Upper lobe of left lung (tissue), 6 donors: Measurements from ENCODE around the gene TBC1D24. TPM values are rescaled to one million over a fixed set of nuclear protein-coding genes. Genes with fewer than 3 reads are reported as not detected.
"Not testable (repeated sequence)": the region's sequence is repeated elsewhere in the genome, so short reads cannot be mapped to it uniquely, and the experiment has no call there.

ENCODE experiments used
- ATAC-seq, 2 donors: fragments of 200-7000 bp; cut with Tn5 transposase; one replicate each; pipeline ENCODE4 v1.9.1; 2022; ENCODE audit warnings: mild to moderate bottlenecking in 2 of 2, moderate library complexity in 2 of 2; ENCODE audit not compliant: low FRiP score in 2 of 2
- DNase-seq, 2 donors: peaks; one replicate each; pipeline ENCODE4 v3.0.0-alpha.2; 2019 to 2020
- H3K27ac ChIP-seq, 4 donors: fragments of 200-600 bp; sonication (generic); one replicate each; pipeline ENCODE4 v1.5.1; 2016 to 2019
- H3K27me3 ChIP-seq, 4 donors: fragments of 200-600 bp; sonication (generic); one replicate each; pipeline ENCODE4 v1.5.1; 2017 to 2019
- H3K36me3 ChIP-seq, 4 donors: fragments of 200-600 bp; sonication (generic); one replicate each; pipeline ENCODE4 v1.5.1; 2016 to 2019
- H3K4me1 ChIP-seq, 4 donors: fragments of 200-600 bp; sonication (generic); one replicate each; pipeline ENCODE4 v1.5.1; 2018 to 2019
- H3K4me3 ChIP-seq, 4 donors: fragments of 200-600 bp; sonication (generic); one replicate each; pipeline ENCODE4 v1.5.1; 2017 to 2019; ENCODE audit warnings: mild to moderate bottlenecking in 2 of 4, moderate library complexity in 1 of 4
- H3K9me3 ChIP-seq, 4 donors: fragments of 200-600 bp; sonication (generic); one replicate each; pipeline ENCODE4 v1.5.1; 2018 to 2019
- EP300 ChIP-seq, 4 donors: sonication (generic); formaldehyde crosslinking; IDR thresholded peaks; one replicate each; pipeline ENCODE4 v1.5.1; 2017; ENCODE audit warnings: antibody characterized with exemption in 4 of 4, control low read depth in 2 of 4
- POLR2A ChIP-seq, 4 donors: fragments of 450-650 bp; IDR thresholded peaks; one replicate each; pipeline ENCODE4 v1.5.1; 2016 to 2017; ENCODE audit warnings: antibody characterized with exemption in 4 of 4, mild to moderate bottlenecking in 2 of 4
- POLR2AphosphoS5 ChIP-seq, 2 donors: sonication (generic); formaldehyde crosslinking; IDR thresholded peaks; one replicate each; pipeline ENCODE4 v1.5.1; 2017; ENCODE audit warnings: antibody characterized with exemption in 2 of 2
- WGBS, 2 donors: methylation state at CpG; one replicate each; pipeline ENCODE4 v1.1.5; 2017 to 2018; 5-methylcytosine and 5-hydroxymethylcytosine counted together
- total RNA-seq, 6 donors: library from RNA; depleted of rRNA in 4 of 6; stranded (reverse); fragments of >200 nt in 4 of 6; gene quantifications; one replicate each; pipeline versions ENCODE4 v1.1.0 to v1.2.1, GENCODE V29; 2016 to 2021
- TF ChIP-seq, protein P1 (sequence below), 6 experiments: fragments of 450-650 bp in 4 of 6; fragments of 200-600 bp in 2 of 6; sonication (generic) in 2 of 6; IDR thresholded peaks; one replicate each; pipeline ENCODE4 v1.5.1; 2016 to 2019; ENCODE audit warnings: antibody characterized with exemption in 6 of 6
- donor health status: DM: no; HTN: no; CAD: no; lungs with moderate emphysema.
- donor health status: DM: no; HTN: yes; CAD: no; lungs with severe emphysema.

Gene TBC1D24
- total RNA-seq, 6 donors from 2014 or later = 25.9 to 49.6 (median 37.2) TPM

DNA sequence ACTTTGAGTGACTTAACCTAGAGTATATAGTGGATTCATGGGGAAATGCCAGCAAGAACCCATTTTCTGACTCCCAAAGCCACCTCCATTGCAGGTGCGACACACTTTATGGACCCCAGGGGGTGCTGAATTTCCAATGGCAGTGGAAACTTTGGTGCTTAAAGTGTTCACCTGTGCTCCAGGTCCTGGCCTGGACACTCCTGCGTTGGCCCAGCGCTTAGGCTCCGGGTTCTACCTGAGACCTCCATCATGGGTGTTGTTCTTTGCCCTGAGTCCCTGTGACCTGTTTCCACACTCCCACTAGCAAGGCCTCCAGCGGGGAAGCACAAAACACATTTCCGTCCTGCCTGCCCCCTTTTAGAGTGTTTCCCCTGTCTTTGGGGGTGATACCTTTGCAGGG is 42.6 kb upstream of the TBC1D24 start:
- ATAC-seq (no peak), DNase-seq (no peak)
- no peak for TF ChIP-seq POLR2AphosphoS5 (IDR thresholded peaks at IDR 0.05)
- TF ChIP-seq, protein P1, sequence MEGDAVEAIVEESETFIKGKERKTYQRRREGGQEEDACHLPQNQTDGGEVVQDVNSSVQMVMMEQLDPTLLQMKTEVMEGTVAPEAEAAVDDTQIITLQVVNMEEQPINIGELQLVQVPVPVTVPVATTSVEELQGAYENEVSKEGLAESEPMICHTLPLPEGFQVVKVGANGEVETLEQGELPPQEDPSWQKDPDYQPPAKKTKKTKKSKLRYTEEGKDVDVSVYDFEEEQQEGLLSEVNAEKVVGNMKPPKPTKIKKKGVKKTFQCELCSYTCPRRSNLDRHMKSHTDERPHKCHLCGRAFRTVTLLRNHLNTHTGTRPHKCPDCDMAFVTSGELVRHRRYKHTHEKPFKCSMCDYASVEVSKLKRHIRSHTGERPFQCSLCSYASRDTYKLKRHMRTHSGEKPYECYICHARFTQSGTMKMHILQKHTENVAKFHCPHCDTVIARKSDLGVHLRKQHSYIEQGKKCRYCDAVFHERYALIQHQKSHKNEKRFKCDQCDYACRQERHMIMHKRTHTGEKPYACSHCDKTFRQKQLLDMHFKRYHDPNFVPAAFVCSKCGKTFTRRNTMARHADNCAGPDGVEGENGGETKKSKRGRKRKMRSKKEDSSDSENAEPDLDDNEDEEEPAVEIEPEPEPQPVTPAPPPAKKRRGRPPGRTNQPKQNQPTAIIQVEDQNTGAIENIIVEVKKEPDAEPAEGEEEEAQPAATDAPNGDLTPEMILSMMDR (IDR thresholded peaks at IDR 0.05) = no peak
- no peak for TF ChIP-seq EP300 (IDR thresholded peaks at IDR 0.05)
- no peak for TF ChIP-seq POLR2A (IDR thresholded peaks at IDR 0.05)
- H3K36me3 ChIP-seq = peaks cover 0 to 21% (median 12%) of the 10 kb centered on the region in 4 donors
- H3K27me3 ChIP-seq = no peaks in the 10 kb centered on the region
- H3K4me1 ChIP-seq = peaks cover 7 to 23% (median 18%) of the 10 kb centered on the region in 4 donors
- H3K27ac ChIP-seq = no peak overlapping the region
- WGBS, 2 donors = 95 to 97% methylated on average over 6 of the region's 6 CpGs
- no peaks in the 10 kb centered on the region for H3K9me3 ChIP-seq
- H3K4me3 ChIP-seq = no peak overlapping the region

DNA sequence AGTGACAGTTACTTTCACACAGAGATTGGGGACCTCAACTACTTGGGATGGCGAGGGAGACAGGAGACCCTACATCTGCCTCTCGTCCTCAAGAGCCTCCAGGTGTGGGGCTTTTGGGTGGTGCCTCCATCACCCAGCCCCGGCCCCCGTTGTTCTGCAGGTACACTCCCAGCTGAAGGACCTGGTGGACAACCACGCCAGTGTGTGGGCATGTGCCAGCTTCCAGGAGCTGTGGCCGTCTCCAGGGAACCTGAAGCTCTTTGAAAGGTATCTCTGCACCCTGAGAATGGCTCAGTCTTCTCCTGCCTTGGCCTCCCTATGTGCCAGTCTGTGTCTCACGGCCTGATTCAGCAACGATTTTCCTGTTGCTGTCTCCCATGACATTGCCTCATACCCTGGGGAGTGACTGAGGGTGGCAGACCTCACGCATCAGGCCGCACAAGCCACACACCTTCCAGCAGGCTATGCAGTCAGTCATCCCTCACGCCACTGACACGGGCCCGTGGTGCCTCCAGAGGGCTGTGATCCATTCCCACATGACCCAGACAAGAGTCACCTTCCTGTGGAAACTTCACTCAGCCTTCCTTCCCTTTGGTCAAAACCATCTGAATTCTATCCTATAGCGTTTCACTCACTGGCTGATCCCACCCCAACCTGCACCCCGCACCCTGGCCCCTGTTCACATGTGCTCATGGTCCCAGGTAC is 42.0 kb upstream of the TBC1D24 start:
- Histone ChIP-seq H3K36me3 (peaks cover 0 to 22% (median 13%) of the 10 kb centered on the region in 4 donors), H3K4me3 (no peak overlapping the region), H3K27me3 (no peaks in the 10 kb centered on the region), H3K4me1 (peaks cover 7 to 22% (median 17%) of the 10 kb centered on the region in 4 donors), H3K27ac (no peak overlapping the region), H3K9me3 (no peaks in the 10 kb centered on the region)
- no peak for TF ChIP-seq POLR2AphosphoS5 (IDR thresholded peaks at IDR 0.05)
- TF ChIP-seq, protein P1 (IDR thresholded peaks at IDR 0.05) = no peak
- WGBS, 2 donors = 93 to 95% methylated on average over 12 to 15 of the region's 15 CpGs
- no peak for DNase-seq
- no peak for ATAC-seq

DNA sequence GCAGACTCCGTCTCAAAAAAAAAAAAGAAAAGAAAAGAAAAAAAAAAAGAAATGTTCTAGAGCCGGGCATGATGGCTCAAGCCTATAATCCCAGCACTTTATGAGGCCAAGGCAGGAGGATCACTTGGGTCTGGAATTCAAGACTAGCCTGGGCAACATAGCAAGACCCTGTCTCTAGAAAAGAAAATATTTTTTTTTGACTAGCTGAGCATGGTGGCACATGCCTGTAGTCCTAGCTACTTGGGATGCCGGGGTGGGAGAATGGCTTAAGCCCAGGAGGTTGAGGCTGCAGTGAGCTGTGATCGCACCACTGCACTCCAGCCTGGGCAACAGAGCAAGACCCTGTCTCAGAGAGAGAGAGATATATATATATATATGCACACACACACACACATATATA is 39.7 kb upstream of the TBC1D24 start:
- ATAC-seq, H3K27ac ChIP-seq, H3K27me3 ChIP-seq, H3K4me1 ChIP-seq, H3K4me3 ChIP-seq, H3K9me3 ChIP-seq, DNase-seq: not testable (repeated sequence)
- WGBS, 2 donors = 85 to 89% methylated on average over 2 to 4 of the region's 4 CpGs
- H3K36me3 ChIP-seq = peaks cover 0 to 35% (median 16%) of the 10 kb centered on the region in 4 donors

DNA sequence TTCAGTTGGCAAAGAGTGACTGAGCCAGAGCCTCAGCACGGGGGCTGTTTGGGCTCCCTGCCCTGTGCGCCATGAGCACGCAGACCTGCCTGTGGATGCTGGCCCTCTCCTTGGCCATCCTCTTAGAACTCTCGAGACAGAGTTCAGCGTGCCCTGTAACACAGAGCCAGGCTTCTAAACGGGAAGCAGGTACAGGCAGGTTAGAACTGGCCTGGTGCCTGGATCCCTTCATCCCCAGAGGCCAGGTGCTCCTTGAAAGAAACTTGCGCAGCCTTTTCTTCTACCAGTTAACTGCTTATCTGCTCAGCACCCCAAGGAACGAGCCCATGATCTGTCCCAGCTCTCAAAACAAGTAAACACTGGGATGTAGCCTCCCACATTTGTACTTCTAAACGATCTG is 38.8 kb upstream of the TBC1D24 start:
- ATAC-seq (no peak), DNase-seq (no peak)
- no peak overlapping the region for H3K4me3 ChIP-seq
- 93 to 96% methylated on average over 3 to 9 of the region's 9 CpGs for WGBS, 2 donors
- TF ChIP-seq POLR2A (IDR thresholded peaks at IDR 0.05) (no peak), POLR2AphosphoS5 (IDR thresholded peaks at IDR 0.05) (no peak), EP300 (IDR thresholded peaks at IDR 0.05) (no peak)
- TF ChIP-seq, protein P1 (IDR thresholded peaks at IDR 0.05) = no peak
- no peak overlapping the region for H3K27ac ChIP-seq
- no peaks in the 10 kb centered on the region for H3K27me3 ChIP-seq
- no peaks in the 10 kb centered on the region for H3K4me1 ChIP-seq
- no peaks in the 10 kb centered on the region for H3K9me3 ChIP-seq
- H3K36me3 ChIP-seq = peaks cover 0 to 35% (median 16%) of the 10 kb centered on the region in 4 donors

GRCh38 chr16:2437032-2437790 is 37.7 kb upstream of the TBC1D24 start:
- peaks cover 0 to 35% (median 13%) of the 10 kb centered on the region in 4 donors for H3K36me3 ChIP-seq
- H3K4me1 ChIP-seq = no peaks in the 10 kb centered on the region
- no peak overlapping the region for H3K4me3 ChIP-seq
- no peaks in the 10 kb centered on the region for H3K9me3 ChIP-seq
- no peaks in the 10 kb centered on the region for H3K27me3 ChIP-seq
- DNase-seq (no peak), ATAC-seq (no peak)
- 94 to 99% methylated on average over 20 to 24 of the region's 24 CpGs for WGBS, 2 donors
- no peak overlapping the region for H3K27ac ChIP-seq
- TF ChIP-seq, protein P1 (IDR thresholded peaks at IDR 0.05) = no peak
- TF ChIP-seq EP300 (IDR thresholded peaks at IDR 0.05) = no peak
- no peak for TF ChIP-seq POLR2A (IDR thresholded peaks at IDR 0.05)
- no peak for TF ChIP-seq POLR2AphosphoS5 (IDR thresholded peaks at IDR 0.05)
